Suprapubic skin (tissue), 4 donors: ENCODE data around the gene SPTBN5. TPM values are rescaled to one million over a fixed set of nuclear protein-coding genes. Genes with fewer than 3 reads are reported as not detected.

Experiments
- DNase-seq, 2 donors: peaks; one replicate each; pipeline ENCODE4 v3.0.0-alpha.2; 2019; ENCODE audit warnings: low spot score in 2 of 2
- H3K27ac ChIP-seq: fragments of 200-600 bp; sonication (generic); one replicate; pipeline ENCODE4 v1.5.1; 2019
- H3K27me3 ChIP-seq: fragments of 200-600 bp; sonication (generic); one replicate; pipeline ENCODE4 v1.5.1; 2019
- H3K36me3 ChIP-seq: fragments of 200-600 bp; sonication (generic); one replicate; pipeline ENCODE4 v1.5.1; 2019
- H3K4me1 ChIP-seq: fragments of 200-600 bp; sonication (generic); one replicate; pipeline ENCODE4 v1.5.1; 2019
- H3K4me3 ChIP-seq: fragments of 200-600 bp; sonication (generic); one replicate; pipeline ENCODE4 v1.5.1; 2019; ENCODE audit warnings: mild to moderate bottlenecking
- H3K9me3 ChIP-seq: fragments of 200-600 bp; sonication (generic); one replicate; pipeline ENCODE4 v1.5.1; 2019
- EP300 ChIP-seq: sonication (generic); formaldehyde crosslinking; IDR thresholded peaks from one replicate; pipeline ENCODE4 v1.6.1; 2017; ENCODE audit warnings: antibody characterized with exemption
- POLR2A ChIP-seq, 2 donors: fragments of 450-650 bp; IDR thresholded peaks; one replicate each; pipeline ENCODE4 v1.6.1; 2017; ENCODE audit warnings: antibody characterized with exemption in 2 of 2, mild to moderate bottlenecking in 2 of 2, moderate library complexity in 2 of 2
- POLR2AphosphoS5 ChIP-seq, 3 donors: sonication (generic); formaldehyde crosslinking; IDR thresholded peaks; one replicate each; pipeline ENCODE4 v1.6.1; 2017; ENCODE audit warnings: antibody characterized with exemption in 3 of 3
- WGBS: methylation state at CpG from one replicate; pipeline ENCODE4 v1.1.5; 2018; 5-methylcytosine and 5-hydroxymethylcytosine counted together
- total RNA-seq, 4 donors: library from RNA; depleted of rRNA; stranded (reverse); fragments of >200 nt; gene quantifications; one replicate each; pipeline ENCODE4 v1.1.0, GENCODE V29; 2016
- TF ChIP-seq, protein P1 (sequence below), 2 donors: fragments of 200-600 bp in 1 of 2; fragments of 450-650 bp in 1 of 2; sonication (generic) in 1 of 2; IDR thresholded peaks; one replicate each; pipeline ENCODE4 v1.5.1; 2016 to 2019; ENCODE audit warnings: antibody characterized with exemption in 2 of 2, mild to moderate bottlenecking in 1 of 2, moderate library complexity in 1 of 2

The SPTBN5 gene
- total RNA-seq, 4 donors from 2014 or later, result 1.3 to 3.4 (median 2.8) TPM

DNA sequence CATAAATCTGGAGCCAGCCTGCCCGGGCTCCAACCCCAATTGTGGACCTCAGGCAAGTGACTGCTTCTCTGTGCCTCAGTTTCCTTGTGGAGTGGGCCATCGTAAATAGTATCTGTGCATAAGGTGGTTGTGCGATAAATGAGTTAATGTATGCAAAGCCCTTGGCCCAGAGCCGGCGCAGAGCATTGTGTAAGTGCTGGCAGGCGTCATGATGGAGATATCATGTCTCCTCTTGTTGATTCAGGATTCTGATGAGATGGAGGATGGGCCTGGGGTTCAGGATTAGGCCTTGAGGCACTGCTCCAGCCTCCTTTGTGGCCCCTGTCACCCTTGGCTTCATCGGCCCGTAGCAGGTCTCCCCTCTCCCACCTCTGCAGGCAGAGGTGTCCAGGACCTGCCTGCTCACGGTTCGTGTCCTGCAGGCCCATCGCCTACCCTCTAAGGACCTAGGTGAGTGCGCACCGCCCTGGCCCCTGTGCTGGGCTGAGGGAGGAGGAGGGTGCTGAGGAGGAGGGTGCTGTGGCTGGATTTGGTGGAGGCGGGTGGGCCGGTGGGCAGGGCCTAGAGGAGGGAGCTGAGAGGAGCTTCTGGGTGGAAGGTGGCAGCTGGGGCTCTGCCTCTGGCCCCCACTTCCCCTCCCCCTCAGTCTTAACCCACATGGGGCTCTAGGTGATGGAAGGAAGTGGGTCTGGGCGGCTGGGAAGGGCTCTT, 53.9 kb downstream of the SPTBN5 start:
- Histone ChIP-seq H3K27me3 (no peaks in the 10 kb centered on the region), H3K27ac (peak overlapping the region; percentile 87), H3K36me3 (peaks cover 44% of the 10 kb centered on the region), H3K4me3 (peak overlapping the region; percentile 32), H3K4me1 (peaks cover 61% of the 10 kb centered on the region), H3K9me3 (no peaks in the 10 kb centered on the region)
- WGBS, result 61% methylated on average over 15 of the region's 16 CpGs
- no peak for DNase-seq
- TF ChIP-seq POLR2AphosphoS5 (IDR thresholded peaks at IDR 0.05), result peak in 1 of 3 donors; percentile 21
- TF ChIP-seq, protein P1, sequence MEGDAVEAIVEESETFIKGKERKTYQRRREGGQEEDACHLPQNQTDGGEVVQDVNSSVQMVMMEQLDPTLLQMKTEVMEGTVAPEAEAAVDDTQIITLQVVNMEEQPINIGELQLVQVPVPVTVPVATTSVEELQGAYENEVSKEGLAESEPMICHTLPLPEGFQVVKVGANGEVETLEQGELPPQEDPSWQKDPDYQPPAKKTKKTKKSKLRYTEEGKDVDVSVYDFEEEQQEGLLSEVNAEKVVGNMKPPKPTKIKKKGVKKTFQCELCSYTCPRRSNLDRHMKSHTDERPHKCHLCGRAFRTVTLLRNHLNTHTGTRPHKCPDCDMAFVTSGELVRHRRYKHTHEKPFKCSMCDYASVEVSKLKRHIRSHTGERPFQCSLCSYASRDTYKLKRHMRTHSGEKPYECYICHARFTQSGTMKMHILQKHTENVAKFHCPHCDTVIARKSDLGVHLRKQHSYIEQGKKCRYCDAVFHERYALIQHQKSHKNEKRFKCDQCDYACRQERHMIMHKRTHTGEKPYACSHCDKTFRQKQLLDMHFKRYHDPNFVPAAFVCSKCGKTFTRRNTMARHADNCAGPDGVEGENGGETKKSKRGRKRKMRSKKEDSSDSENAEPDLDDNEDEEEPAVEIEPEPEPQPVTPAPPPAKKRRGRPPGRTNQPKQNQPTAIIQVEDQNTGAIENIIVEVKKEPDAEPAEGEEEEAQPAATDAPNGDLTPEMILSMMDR (IDR thresholded peaks at IDR 0.05), result no peak

DNA sequence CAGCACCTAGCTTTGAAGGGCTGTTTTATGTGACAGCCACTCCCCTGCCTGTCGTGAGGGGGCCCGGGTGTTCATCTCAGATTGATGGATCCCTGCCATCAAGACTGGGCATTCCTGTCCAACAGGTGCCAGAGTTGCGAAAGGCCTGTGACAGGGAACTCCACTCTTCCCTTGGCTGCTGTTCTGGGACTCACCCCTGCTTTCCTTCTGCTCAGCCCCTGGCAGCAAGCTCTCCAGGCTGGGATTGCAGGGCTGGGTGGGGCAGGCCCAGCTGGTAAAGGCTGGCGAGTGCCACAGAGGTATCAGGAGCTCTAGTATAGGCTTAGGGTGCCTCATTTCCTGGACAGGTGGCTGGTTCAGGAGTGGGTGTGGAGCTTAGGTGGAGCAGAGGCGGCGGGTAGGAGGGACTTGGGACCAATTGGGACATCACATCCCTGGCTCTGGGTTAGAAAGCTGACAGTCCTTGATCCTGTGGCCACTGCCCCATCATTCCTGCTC, 55.4 kb downstream of the SPTBN5 start, which contains the start of gene PLA2G4B:
Gene PLA2G4B, plus strand, starts transcription at position 448 of the 498 bp plus-strand sequence. CDS start 67 bp downstream, outside the sequence.
- H3K4me3 ChIP-seq, result peak within 1 kb of the TSS; percentile 32
- H3K27me3 ChIP-seq, result no peaks in the 10 kb centered on the region
- H3K27ac ChIP-seq, result peak within 1 kb of the TSS; percentile 87
- peaks cover 74% of the 10 kb centered on the region for H3K4me1 ChIP-seq
- peak in 1 of 2 donors; percentile 80 for DNase-seq
- TF ChIP-seq EP300 (no peak), POLR2AphosphoS5 (IDR thresholded peaks at IDR 0.05) (peak; percentile 77 to 91 (median 80))
- H3K36me3 ChIP-seq, result peaks cover 30% of the 10 kb centered on the region
- 62% methylated on average over 3 of the region's 6 CpGs for WGBS
- no peaks in the 10 kb centered on the region for H3K9me3 ChIP-seq

DNA sequence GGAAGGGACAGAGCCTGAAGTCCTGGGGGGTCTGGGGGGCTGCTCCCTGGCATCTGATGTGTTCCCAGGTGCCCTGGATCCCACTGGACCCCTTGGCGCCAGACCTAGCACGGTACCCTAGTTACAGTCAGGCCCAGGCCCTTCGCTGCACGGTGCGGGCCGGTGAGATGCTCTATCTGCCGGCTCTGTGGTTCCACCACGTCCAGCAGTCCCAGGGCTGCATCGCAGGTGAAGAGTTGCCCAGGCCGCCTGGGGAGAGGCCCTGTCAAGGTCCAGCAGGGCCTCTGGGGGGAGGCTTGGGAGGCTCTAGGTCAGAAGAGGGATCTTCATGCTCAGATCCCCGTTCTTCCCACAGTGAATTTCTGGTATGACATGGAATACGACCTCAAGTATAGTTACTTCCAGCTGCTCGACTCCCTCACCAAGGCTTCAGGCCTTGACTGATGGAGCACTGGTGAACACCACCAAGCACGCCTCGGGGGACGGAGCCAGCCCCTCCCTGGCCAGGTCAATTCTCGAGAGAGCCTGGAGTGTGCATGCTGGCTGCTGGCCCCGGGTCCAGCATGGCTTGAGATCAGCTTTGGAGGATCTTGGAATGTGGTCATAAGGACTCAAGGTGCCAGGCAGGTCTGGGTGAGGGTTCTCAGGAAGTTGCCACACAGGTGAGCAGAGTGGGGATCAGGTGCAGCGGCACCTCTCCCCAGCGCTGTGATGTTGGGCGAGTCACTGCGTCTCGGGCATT, 57.0 kb downstream of the SPTBN5 start:
- H3K9me3 ChIP-seq, result no peaks in the 10 kb centered on the region
- H3K4me3 ChIP-seq, result no peak overlapping the region
- WGBS, result 95% methylated on average over 21 of the region's 23 CpGs
- no peak for DNase-seq
- peaks cover 86% of the 10 kb centered on the region for H3K4me1 ChIP-seq
- H3K36me3 ChIP-seq, result peaks cover 31% of the 10 kb centered on the region
- no peak overlapping the region for H3K27ac ChIP-seq
- no peaks in the 10 kb centered on the region for H3K27me3 ChIP-seq
- TF ChIP-seq, protein P1 (IDR thresholded peaks at IDR 0.05), result no peak
- TF ChIP-seq POLR2AphosphoS5 (IDR thresholded peaks at IDR 0.05) (no peak), EP300 (no peak), POLR2A (IDR thresholded peaks at IDR 0.05) (no peak)

DNA sequence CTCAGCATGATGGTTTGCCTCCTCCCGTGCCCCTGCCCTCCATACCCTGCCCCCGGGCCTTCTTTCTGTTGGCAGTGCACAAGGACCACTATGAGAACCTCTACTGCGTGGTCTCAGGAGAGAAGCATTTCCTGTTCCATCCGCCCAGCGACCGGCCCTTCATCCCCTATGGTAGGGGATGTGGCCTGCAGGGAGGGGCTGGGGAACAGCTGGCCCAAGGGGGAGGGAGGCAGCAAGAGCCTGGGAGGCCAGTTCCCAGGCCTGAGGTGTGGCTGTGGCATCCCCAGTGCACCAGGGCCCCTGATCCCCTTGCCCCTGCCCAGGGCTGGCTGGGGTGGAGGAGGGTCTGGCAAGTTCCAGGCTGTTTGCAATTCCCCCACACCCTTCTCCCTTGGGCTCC, 57.8 kb downstream of the SPTBN5 start:
- H3K27ac ChIP-seq, result no peak overlapping the region
- peaks cover 32% of the 10 kb centered on the region for H3K36me3 ChIP-seq
- 84% methylated on average over 6 of the region's 6 CpGs for WGBS
- DNase-seq, result no peak
- peaks cover 86% of the 10 kb centered on the region for H3K4me1 ChIP-seq
- no peak overlapping the region for H3K4me3 ChIP-seq
- no peaks in the 10 kb centered on the region for H3K27me3 ChIP-seq
- no peak for TF ChIP-seq POLR2AphosphoS5 (IDR thresholded peaks at IDR 0.05)
- TF ChIP-seq EP300, result no peak
- TF ChIP-seq POLR2A (IDR thresholded peaks at IDR 0.05), result no peak
- TF ChIP-seq, protein P1 (IDR thresholded peaks at IDR 0.05), result no peak
- no peaks in the 10 kb centered on the region for H3K9me3 ChIP-seq

DNA sequence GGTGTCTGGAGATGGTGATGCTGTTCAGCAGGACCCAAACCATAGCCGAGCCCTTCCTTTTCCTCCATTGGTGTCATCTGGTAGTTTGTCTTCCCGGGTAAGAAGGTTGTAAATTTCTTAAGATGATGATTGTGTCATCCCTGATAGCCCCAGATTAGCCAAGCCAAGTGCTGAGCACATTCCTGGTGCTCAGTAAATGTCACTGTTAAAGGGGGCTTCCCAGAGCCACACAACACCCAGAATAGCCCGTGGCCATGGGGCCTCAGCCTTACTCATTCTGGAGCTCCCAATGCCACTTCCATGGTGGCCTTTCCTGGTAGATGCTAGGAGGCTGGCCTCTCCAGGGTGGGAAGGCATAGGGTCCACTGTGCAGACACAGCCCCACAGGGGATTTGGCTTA, 59.8 kb downstream of the SPTBN5 start:
- 86% methylated on average over 3 of the region's 3 CpGs for WGBS
- Histone ChIP-seq H3K4me3 (no peak overlapping the region), H3K27ac (peak overlapping the region; percentile 5), H3K27me3 (no peaks in the 10 kb centered on the region), H3K9me3 (no peaks in the 10 kb centered on the region), H3K36me3 (peaks cover 36% of the 10 kb centered on the region), H3K4me1 (peaks cover 86% of the 10 kb centered on the region)
- no peak for DNase-seq
- TF ChIP-seq EP300 (no peak), POLR2AphosphoS5 (IDR thresholded peaks at IDR 0.05) (no peak), POLR2A (IDR thresholded peaks at IDR 0.05) (no peak)
- TF ChIP-seq, protein P1 (IDR thresholded peaks at IDR 0.05), result no peak
